Stimulated activated CD4-positive, alpha-beta T cell treated with anti-CD3 and anti-CD28 coated beads, Interleukin-2, amount 100 ng/mL, for 24 hours (primary cell): ENCODE measurements around the gene TFAP2D.

Experiments
- DNase-seq, 2 donors: peaks; one replicate each; pipeline ENCODE4 v3.0.0-alpha.2; 2020

TFAP2D gene

GRCh38 chr6:50721978-50722377, 8.7 kb downstream of the TFAP2D start:
- DNase-seq: no peak

DNA sequence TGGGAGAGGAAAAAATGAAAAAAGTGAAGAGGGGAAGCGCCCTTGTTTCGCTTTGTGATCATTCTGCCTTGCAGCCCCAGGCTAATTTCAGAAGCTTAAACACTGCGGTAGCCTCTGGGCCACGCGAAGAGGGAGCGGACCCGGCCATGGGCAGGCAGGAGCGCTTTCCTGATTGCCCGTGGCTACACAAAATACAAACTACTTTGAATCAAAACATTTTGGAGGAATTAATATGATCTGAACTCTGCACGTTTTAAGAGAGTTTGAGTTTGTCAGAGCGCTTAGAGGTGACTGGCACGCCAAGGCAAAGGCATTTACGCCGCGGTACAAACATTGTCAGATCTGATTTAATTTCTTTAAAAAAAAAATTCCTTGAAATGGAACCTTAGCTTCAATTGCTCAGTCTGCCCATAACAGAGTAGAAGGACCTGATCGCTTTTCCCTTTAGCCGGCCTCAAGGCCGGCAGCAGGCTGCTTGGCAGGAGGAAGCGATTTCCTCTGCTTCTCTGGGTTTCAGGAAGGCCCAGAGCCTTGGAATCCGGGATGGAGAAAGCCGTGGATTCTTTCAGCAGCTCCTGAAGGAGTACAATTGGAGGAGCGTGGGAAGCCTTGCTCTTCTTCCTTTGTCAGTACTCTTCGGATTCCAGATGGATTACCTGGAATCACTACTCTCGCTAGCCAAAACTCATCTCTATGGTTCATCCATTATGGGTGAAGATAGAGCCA, 9.7 kb downstream of the TFAP2D start:
- no peak for DNase-seq

- no peak for DNase-seq
Observed at GRCh38 chr6:50724381-50725124, 11.2 kb downstream of the TFAP2D start.

- no peak for DNase-seq
Observed at GRCh38 chr6:50734488-50734887, 21.2 kb downstream of the TFAP2D start.

GRCh38 chr6:50742161-50742560, 28.8 kb downstream of the TFAP2D start:
- DNase-seq: no peak

DNA sequence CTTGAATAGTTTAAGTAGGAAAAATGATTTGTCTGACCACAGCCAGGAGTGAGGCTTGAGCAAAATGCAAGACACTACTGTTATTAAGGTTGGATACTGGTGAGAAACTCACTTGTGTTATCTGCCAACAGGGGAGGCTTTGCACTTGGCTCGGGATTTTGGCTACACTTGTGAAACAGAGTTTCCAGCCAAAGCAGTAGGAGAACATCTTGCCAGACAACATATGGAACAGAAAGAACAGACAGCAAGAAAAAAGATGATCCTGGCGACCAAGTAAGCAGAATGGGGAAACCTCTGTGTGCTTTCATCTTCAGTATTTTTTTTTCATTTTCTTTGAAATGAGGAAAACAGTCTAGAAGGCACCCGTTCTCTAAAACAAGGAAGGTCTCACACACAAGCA, 31.6 kb downstream of the TFAP2D start:
- DNase-seq: no peak

DNA sequence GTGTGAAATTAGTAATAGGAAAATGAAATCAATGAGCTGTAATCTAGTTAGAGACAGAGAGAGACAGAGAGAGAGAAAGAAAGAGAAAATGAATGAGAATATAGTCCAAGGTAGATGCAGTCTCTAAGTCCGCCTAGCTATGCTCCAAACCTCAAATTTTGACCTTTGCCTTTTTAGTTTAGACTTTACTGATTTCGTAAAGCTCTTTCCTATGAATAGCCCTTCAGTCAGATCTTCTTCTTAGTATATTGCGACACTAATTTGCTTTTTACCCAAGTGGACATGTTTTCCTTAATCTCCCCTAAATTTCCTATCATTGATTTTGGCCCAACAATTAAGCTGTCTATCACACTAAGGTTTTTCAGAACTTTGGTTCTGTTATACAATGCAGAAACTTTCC, 49.5 kb downstream of the TFAP2D start:
- no peak for DNase-seq

DNA sequence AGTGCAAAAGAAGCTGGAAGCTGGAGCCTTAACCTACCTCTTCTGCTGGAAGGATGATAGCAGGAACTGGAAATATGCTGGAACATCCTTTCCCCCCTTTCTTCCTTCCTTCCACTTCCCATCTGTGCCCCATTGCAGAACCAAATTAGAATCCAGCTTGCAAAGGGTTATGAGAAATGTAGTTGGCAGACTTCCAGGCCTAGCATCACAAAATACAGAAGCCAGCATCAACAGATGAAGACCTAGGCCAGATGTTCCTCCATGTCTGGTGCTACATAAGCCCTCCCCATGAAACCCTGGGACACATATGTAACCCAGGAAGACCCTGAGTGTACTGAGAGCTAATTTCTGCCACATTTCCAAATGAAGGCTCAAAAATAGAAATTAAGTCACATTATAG, 65.4 kb downstream of the TFAP2D start:
- no peak for DNase-seq

- DNase-seq: no peak
Observed at GRCh38 chr6:50780382-50780781, 67.1 kb downstream of the TFAP2D start.

- DNase-seq: no peak
Observed at GRCh38 chr6:50785921-50786320, 72.6 kb downstream of the TFAP2D start.

- DNase-seq: no peak
Observed at GRCh38 chr6:50791900-50792508, 78.7 kb downstream of the TFAP2D start.

DNA sequence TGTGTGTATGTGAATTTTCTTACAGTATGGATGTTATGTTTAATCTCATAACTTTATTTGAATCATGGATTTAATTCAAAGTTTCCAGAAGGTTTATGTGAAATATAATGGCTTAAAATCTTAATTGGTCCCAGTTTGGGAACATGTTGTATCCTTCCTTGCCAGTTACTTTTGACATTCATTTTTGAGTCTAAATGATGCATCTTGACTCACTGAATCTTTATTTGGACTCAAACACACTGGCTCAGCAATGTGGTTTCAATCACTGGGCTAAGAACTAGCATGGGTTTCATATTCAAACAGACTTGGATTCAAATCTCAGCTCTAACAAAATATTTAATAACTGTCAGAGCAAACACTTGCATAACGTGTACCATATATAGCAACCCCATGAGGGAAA, 79.4 kb downstream of the TFAP2D start:
- no peak for DNase-seq

- DNase-seq: no peak
Observed at GRCh38 chr6:50795574-50795973, 82.2 kb downstream of the TFAP2D start.

GRCh38 chr6:50804283-50804682, 91.0 kb downstream of the TFAP2D start:
- DNase-seq: no peak

- no peak for DNase-seq
Observed at GRCh38 chr6:50807035-50807434, 93.7 kb downstream of the TFAP2D start.

DNA sequence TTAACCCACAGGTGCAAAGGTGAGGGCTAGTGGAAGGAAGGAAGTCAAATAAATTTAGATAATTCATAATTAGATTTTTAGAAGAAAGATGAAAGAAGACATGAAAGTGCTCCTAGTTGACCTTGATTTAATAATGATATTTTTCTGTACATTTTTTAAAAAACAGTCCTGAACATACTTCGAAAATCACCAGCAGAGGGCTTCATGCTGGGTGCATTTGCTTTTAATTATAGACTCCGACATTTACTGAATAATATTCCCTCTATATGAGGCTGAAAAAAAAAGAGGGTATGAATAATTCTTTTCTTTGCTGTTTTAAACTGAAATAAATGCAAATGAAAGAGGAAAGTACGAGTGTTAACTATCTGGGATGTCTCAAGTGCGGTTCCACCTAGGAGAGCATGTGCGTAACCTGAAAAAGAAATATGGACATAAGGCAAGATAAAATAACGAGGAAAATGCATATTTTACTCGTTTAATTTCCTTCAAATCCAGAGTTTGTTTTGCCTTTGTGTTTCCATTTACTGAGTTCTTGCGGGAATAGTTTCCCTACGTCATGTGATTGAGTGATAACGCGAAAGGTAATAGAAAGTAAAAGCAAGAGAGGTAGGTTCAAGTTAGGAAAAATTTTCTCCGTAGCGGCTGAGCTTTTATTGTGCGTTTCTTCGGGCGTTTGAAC, 102.2 kb downstream of the TFAP2D start:
- no peak for DNase-seq

GRCh38 chr6:50816115-50816675, 102.9 kb downstream of the TFAP2D start:
- DNase-seq: peak; percentile 60 to 74

DNA sequence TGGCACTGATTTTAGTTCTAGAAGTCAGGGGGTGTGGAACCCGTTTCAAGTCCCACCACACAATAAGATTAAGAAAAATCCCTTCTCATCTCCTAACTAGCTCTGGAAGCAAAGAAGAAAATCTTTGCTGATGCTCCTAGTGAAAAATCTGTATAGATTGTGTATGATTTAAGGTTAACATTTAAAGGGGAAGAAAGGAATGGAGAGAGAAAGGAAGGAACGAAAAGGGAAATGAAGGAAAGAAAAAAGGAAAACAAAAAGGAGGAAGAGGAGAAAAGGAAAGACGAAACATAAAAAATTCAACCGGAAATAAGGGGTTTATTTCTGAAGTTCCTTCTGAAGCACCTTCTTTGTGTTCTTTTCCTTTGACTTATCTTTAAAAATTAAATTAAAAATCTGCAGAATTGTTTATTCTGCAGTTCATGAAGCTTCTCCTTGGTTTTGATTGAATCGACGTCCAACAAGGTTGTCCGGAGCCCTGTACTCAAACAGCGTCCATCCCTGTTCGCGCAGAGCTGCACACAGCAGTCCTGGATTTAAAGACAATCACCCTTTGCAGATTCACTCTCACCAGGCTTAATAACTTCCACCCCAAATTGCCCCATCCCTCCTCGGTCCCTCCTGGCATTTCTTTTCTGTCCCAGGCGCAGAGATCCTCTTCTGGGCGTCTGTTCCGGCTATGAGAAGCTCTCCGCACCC, 103.8 kb downstream of the TFAP2D start:
- DNase-seq: no peak

- DNase-seq: no peak
Observed at GRCh38 chr6:50817646-50817950, 104.3 kb downstream of the TFAP2D start.

- DNase-seq: no peak
Observed at GRCh38 chr6:50818020-50818419, 104.7 kb downstream of the TFAP2D start.

GRCh38 chr6:50818673-50819072, 105.3 kb downstream of the TFAP2D start, which contains the start of gene TFAP2B:
Gene TFAP2B, plus strand, starts transcription at chr6:50818871. Its CDS starts 21 bp downstream, at chr6:50818892.
- DNase-seq: no peak

GRCh38 chr6:50819466-50819903, 106.2 kb downstream of the TFAP2D start:
- DNase-seq: peak in 1 of 2 donors; percentile 7
